PFSK-1 (cell line): ENCODE measurements around the gene SULT1E1.

ENCODE experiments used
- POLR2AphosphoS5 ChIP-seq: IDR thresholded peaks from 2 replicates; pipeline ENCODE4 v1.6.1; 2012; ENCODE audit warnings: low read depth, mild to moderate bottlenecking, control low read depth, low read length, moderate library complexity
- REST ChIP-seq, 2 experiments: IDR thresholded peaks; 2 replicates each; pipeline versions ENCODE4 v1.6.1 to v1.8.0; 2011 to 2012; ENCODE audit warnings: low read depth in 2 of 2, low read length in 2 of 2, control low read depth in 1 of 2, inconsistent platforms in 1 of 2, mild to moderate bottlenecking in 1 of 2, moderate library complexity in 1 of 2; ENCODE audit not compliant: insufficient read depth in 1 of 2
- SIN3A ChIP-seq: IDR thresholded peaks from 2 replicates; pipeline ENCODE4 v1.6.1; 2012; ENCODE audit warnings: mild to moderate bottlenecking, low read length, moderate library complexity, borderline replicate concordance; ENCODE audit not compliant: insufficient read depth
- TAF1 ChIP-seq: IDR thresholded peaks from 2 replicates; pipeline ENCODE4 v1.6.1; 2012; ENCODE audit warnings: low read length, control low read depth, borderline replicate concordance; ENCODE audit not compliant: insufficient read depth

GRCh38 chr4:69848028-69848427 lies 11.9 kb downstream of the SULT1E1 start:
- TF ChIP-seq POLR2AphosphoS5 (no peak), TAF1 (no peak), SIN3A (no peak), REST (IDR thresholded peaks at IDR 0.05; ENCODE audit: insufficient read depth in 1 of 2, low read depth in 2 of 2, low read length in 2 of 2) (no peak)
